ENCODE measurements around the gene GNPDA2.

Gene GNPDA2

DNA sequence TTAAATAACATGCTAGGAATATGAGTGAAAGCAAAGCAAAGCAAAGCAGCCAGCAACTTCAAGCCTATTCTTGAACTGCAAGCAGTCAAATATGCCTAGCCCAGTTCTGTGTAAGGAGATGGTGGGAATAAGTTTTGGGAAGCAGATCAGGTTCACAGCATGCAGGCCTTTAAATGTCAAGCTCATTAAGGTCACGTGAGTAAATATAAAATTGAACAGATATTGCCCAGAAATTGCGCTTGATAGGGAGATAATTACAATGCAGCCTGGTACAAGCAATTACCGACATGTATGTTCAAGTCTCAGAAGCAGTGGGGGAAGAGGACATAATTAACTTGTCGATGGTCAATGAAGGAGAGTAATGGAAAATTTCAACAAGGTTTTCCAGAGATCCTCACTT, 6.0 kb downstream of the GNPDA2 start:
- TF ChIP-seq, protein P1, sequence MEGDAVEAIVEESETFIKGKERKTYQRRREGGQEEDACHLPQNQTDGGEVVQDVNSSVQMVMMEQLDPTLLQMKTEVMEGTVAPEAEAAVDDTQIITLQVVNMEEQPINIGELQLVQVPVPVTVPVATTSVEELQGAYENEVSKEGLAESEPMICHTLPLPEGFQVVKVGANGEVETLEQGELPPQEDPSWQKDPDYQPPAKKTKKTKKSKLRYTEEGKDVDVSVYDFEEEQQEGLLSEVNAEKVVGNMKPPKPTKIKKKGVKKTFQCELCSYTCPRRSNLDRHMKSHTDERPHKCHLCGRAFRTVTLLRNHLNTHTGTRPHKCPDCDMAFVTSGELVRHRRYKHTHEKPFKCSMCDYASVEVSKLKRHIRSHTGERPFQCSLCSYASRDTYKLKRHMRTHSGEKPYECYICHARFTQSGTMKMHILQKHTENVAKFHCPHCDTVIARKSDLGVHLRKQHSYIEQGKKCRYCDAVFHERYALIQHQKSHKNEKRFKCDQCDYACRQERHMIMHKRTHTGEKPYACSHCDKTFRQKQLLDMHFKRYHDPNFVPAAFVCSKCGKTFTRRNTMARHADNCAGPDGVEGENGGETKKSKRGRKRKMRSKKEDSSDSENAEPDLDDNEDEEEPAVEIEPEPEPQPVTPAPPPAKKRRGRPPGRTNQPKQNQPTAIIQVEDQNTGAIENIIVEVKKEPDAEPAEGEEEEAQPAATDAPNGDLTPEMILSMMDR (IDR thresholded peaks at IDR 0.05; ENCODE audit: low read length): no peak
- TF ChIP-seq EZH2 (IDR thresholded peaks at IDR 0.05; ENCODE audit: borderline replicate concordance, low read length): no peak
- H3K4me2 ChIP-seq (ENCODE audit: low read length): no peak overlapping the region

GRCh38 chr4:44716597-44716996, 9.8 kb downstream of the GNPDA2 start:
- Histone ChIP-seq H2AFZ (ENCODE audit: low read length) (no peak overlapping the region), H3K27me3 (ENCODE audit: insufficient read depth, low read length) (no peaks in the 10 kb centered on the region), H3K79me2 (ENCODE audit: insufficient read depth, low read length) (peaks cover 45% of the 10 kb centered on the region), H3K9ac (ENCODE audit: low read length) (no peak overlapping the region), H3F3A (ENCODE audit: insufficient read depth, low read length) (no peaks in the 10 kb centered on the region), H3K27ac (ENCODE audit: low read depth, low read length, poor library complexity, severe bottlenecking) (no peak overlapping the region), H3K36me3 (ENCODE audit: insufficient read depth, low read length) (peaks cover 37% of the 10 kb centered on the region; the same call in 1 of the 2 replicates), H3K4me3 (ENCODE audit: low read depth, low read length, poor library complexity, severe bottlenecking) (no peak overlapping the region), H4K20me1 (ENCODE audit: insufficient read depth, low read length) (no peaks in the 10 kb centered on the region), H3K9me3 (ENCODE audit: low read length) (no peaks in the 10 kb centered on the region), H3K4me2 (ENCODE audit: low read length) (no peak overlapping the region), H3K9me2 (ENCODE audit: low read depth, low read length) (no peaks in the 10 kb centered on the region), H3K4me1 (ENCODE audit: insufficient read depth, low read length, severe bottlenecking) (no peaks in the 10 kb centered on the region)
- TF ChIP-seq, protein P1 (IDR thresholded peaks at IDR 0.05; ENCODE audit: low read length): no peak
- no peak for TF ChIP-seq EZH2 (IDR thresholded peaks at IDR 0.05; ENCODE audit: borderline replicate concordance, low read length)

More for the DNA sequence above, 6.0 kb downstream of the GNPDA2 start:
- Histone ChIP-seq H3K9ac (ENCODE audit: low read length) (no peak overlapping the region), H3F3A (ENCODE audit: insufficient read depth, low read length) (no peaks in the 10 kb centered on the region), H3K9me3 (ENCODE audit: low read length) (no peaks in the 10 kb centered on the region), H3K27me3 (ENCODE audit: insufficient read depth, low read length) (no peaks in the 10 kb centered on the region), H3K36me3 (ENCODE audit: insufficient read depth, low read length) (peaks cover 18% of the 10 kb centered on the region; the same call in 1 of the 2 replicates), H4K20me1 (ENCODE audit: insufficient read depth, low read length) (no peaks in the 10 kb centered on the region), H3K79me2 (ENCODE audit: insufficient read depth, low read length) (peaks cover 83% of the 10 kb centered on the region), H3K4me3 (ENCODE audit: low read depth, low read length, poor library complexity, severe bottlenecking) (no peak overlapping the region), H3K9me2 (ENCODE audit: low read depth, low read length) (no peaks in the 10 kb centered on the region), H3K27ac (ENCODE audit: low read depth, low read length, poor library complexity, severe bottlenecking) (no peak overlapping the region), H2AFZ (ENCODE audit: low read length) (no peak overlapping the region), H3K4me1 (ENCODE audit: insufficient read depth, low read length, severe bottlenecking) (peaks cover 22% of the 10 kb centered on the region)

- H3K4me1 ChIP-seq (ENCODE audit: insufficient read depth, low read length, severe bottlenecking): no peaks in the 10 kb centered on the region
- H3K4me2 ChIP-seq (ENCODE audit: low read length): no peak overlapping the region
- no peak for TF ChIP-seq EZH2 (IDR thresholded peaks at IDR 0.05; ENCODE audit: borderline replicate concordance, low read length)
- TF ChIP-seq, protein P1 (IDR thresholded peaks at IDR 0.05; ENCODE audit: low read length): no peak
- H3K36me3 ChIP-seq (ENCODE audit: insufficient read depth, low read length): peaks cover 40% of the 10 kb centered on the region; the same call in 1 of the 2 replicates
- no peak overlapping the region for H2AFZ ChIP-seq (ENCODE audit: low read length)
- no peaks in the 10 kb centered on the region for H3K9me2 ChIP-seq (ENCODE audit: low read depth, low read length)
- H3K27ac ChIP-seq (ENCODE audit: low read depth, low read length, poor library complexity, severe bottlenecking): no peak overlapping the region
- H3K79me2 ChIP-seq (ENCODE audit: insufficient read depth, low read length): peaks cover 11% of the 10 kb centered on the region
- no peaks in the 10 kb centered on the region for H3K27me3 ChIP-seq (ENCODE audit: insufficient read depth, low read length)
- no peaks in the 10 kb centered on the region for H4K20me1 ChIP-seq (ENCODE audit: insufficient read depth, low read length)
- no peak overlapping the region for H3K4me3 ChIP-seq (ENCODE audit: low read depth, low read length, poor library complexity, severe bottlenecking)
- H3F3A ChIP-seq (ENCODE audit: insufficient read depth, low read length): peaks cover under 1% of the 10 kb centered on the region; the same call in 1 of the 2 replicates
- no peak overlapping the region for H3K9ac ChIP-seq (ENCODE audit: low read length)
- no peaks in the 10 kb centered on the region for H3K9me3 ChIP-seq (ENCODE audit: low read length)
These were observed 13.2 kb downstream of the GNPDA2 start for GRCh38 chr4:44713125-44713524.
